Endothelial cell of hepatic sinusoid (primary cell): ENCODE data around the gene ASB8.
"Not testable (repeated sequence)": the region's sequence is repeated elsewhere in the genome, so short reads cannot be mapped to it uniquely, and the experiment has no call there.

Source experiments
- in situ Hi-C: cut with HindIII; loops from 2 replicates; pipeline ENCODE4 v1.10.0; 2017; ENCODE audit warnings: low sequenced_read_pairs

ASB8 gene

DNA sequence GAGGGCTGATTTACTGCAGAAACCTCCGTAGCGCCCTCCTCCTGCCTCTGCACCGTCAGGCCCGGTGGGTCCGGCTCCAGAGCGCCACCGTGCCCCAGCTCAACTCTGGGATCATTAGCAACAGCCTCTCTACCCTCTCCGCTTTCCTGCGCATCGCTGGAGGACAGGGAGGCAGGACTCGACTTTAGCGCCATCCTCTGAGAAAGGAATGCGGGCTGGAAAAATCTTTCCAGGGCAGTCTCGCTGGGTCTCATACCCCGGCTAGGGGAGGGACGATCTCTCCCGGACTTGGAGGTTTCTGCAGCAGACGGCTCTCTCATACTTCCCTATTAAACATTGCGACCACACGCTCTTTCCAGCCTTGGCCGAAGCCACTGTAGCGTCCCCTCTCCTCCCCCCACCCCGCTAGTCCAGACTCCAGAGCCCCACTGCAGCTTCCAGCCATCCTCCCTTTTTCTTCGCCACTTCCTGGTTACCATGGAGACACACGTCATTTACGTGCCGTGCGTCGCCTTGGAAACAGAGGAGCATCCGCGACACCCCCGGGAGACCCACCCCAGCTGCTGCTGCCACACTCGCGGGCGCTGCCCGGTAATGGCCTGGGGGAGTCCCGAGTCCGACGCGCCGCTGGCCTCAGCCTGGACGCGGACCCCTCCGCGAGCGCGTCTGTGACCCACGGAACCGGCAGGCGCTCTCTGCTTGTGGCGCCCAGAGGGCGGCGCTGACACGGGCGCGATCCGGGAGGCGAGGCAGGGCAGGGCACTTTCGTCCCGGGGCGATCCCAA, 26.0 kb upstream of the ASB8 start, which contains the start of gene CCDC184:
Gene CCDC184 (plus strand): TSS at position 554 of the 785 bp plus-strand sequence. CDS start 479 bp downstream, outside the sequence.
- in situ Hi-C loops = no loop called here

DNA sequence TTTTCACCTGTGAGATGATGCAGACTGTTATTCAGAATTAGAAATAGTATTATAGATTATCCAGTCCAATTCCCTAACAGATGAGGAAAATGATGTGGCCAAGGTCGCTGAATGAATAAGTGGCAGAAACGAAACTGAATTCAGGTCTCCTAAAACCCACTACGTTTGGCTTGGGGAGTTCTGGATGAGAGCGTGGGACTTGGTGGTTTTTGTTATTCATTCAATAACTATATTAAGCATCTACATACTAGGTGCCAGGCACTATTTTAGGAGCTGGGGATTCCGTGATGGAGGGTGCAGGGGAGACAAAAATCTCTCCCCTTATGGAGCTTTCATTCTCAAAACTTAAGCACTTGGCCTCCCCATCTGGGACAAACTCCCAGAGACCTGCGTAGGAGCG, 25.3 kb upstream of the ASB8 start:
- in situ Hi-C loops = no loop called here

DNA sequence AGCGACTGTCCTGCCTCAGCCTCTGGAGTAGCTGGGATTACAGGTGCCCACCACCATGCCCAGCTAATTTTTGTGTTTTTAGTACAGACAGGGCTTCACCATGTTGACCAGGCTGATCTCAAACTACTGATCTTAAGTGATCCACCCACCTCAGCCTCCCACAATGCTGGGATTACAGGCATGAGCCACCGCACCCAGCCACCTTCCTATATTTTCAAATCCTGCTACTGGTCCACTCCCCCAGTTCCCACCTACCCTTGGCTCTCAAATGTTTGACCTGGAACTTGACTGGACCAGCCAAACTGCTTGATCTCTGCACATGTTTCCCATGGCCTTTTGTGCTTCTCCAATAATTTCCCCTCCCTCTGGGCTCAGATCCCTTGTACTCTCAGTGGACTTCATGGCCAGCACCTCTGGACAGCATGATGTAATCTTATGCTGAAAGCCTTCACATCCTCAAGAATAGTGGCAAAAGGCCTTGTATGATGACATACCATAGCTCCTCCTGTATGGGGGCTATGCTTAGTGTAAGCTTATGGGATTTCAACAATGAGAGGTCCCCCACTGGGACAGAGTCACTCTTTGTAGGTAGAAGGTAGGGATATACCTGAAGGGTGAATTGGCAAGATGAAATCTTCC, 23.7 kb upstream of the ASB8 start:
- in situ Hi-C loops = no loop called here

DNA sequence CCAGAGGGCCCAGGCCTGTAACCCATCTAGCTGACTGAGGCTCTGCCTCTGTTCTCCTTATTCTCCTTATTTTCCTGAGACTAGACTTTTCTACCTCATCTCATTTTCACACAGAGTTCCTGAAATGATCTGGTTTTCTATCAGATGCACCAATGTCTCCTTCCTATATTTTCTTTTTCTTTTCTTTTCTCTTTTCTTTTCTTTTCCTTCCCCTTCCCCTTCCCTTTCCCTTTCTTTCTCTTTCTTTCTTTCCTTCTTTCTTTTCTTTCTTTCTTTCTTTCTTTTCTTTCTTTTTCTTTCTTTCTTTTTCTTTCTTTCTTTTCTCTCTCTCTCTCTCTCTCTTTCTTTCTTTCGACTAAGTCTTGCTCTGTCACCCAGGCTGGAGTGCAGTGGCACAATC, 23.1 kb upstream of the ASB8 start:
- in situ Hi-C loops = no loop called here

DNA sequence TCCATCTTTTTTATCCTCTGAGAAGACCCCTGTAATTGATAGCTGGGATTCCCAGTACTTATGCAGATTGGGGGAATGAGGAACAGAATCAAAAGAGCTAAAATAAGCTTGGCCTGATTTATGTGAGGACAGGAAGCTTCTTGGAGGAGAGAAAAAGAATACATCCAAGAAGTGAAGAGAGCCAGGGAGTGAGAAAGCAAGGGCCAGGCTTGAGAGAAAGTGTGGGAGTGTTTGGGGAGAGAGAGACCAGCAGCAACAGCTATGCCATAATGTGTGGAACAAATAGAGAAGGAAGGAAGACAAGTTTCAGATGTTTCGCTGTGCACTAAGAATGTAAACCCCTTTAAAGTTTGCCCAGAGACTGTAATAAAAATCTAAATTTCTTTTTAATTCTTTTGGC, 22.2 kb upstream of the ASB8 start:
- in situ Hi-C loops = no loop called here

DNA sequence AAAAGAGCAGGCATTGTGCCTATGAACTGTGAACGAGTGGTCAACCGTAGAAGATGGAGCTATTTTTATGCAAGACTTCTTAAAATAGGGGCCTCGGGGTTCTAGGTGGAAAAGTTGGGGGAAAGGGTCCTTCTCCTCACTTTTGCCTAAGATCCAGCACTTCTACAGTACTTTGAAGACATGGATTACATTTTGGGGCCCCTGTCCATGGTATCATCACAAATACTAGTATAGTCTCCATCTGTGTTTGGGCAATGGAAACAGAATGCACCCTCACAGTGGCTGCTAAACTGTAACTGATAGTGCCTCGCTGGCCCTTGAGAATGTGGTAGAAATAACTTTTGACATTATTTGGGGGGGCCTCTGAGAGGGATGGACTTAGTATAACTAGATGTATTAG, 20.7 kb upstream of the ASB8 start:
- in situ Hi-C loops = no loop called here

DNA sequence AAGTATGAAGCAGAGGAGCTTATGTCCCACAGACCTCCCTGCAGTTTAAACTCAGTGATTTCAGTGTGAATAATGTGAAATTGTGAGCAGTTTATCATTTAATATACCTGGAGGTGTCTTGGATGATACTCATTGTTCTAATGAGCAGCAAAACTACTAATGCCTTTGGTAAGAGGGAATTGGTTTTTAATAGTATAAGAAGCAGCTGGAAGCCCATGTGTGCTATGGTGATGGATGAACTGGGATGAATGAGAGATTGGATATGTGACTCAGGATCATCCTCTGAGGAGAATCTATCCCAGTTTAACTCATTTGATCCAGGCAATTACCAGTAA, 19.1 kb upstream of the ASB8 start:
- in situ Hi-C loops = no loop called here

DNA sequence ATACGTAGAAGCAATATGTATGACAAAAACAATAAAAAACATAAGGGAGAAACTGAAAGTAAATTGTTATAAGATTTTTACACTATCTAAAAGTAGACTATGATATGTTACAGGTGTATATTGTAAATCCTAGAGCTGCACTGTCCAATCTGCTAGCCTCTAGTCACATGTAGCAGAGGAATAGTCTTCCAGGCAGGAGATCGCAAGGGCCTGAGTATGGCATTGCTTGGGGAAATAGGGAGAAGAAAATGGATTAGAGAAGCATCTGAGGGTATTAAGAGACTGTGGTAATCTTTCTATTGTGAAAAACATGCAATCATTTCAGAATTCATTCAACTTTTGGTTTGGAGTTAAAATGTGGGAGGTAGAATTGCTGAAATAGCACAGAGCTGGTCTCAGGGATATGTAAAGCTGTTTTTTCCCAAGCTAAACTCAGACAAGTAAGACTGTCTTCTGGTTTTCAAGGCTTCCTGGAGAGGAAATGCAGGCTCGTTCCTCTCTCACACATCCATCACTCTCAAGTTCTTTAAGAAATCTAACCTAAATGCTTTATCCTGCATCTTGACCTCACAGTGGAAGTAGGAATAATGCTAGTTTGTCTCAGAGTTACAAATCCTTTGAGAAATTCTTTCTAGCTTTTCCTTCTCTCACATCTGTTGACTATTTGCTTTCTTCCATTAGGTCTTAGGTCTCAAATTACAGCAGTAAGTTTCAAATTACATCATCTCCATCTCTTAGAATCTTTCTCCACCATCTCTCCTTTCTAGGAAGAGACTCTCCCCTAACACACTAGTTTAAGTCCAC, 18.5 kb upstream of the ASB8 start:
- in situ Hi-C loops = no loop called here

DNA sequence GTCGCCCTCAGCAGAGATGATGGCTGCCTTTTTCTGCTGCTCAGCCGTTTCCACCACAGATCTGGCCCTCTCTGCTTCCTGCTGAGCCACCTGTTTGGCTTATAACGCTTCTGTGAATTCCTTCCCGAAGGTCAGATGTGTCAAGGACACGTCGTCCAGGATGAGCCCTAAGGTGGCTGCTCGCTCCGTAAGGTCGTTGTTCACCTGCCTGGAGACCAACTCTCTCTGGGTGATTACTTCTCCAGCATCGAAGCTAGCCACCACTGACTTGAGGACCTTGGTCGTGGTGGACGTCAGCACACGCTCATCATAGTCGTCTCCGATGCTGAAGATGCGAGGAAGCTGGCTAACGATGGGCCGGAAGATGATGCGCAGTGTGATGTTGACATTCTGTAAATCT, 11.7 kb upstream of the ASB8 start:
- in situ Hi-C loops = no loop called here

DNA sequence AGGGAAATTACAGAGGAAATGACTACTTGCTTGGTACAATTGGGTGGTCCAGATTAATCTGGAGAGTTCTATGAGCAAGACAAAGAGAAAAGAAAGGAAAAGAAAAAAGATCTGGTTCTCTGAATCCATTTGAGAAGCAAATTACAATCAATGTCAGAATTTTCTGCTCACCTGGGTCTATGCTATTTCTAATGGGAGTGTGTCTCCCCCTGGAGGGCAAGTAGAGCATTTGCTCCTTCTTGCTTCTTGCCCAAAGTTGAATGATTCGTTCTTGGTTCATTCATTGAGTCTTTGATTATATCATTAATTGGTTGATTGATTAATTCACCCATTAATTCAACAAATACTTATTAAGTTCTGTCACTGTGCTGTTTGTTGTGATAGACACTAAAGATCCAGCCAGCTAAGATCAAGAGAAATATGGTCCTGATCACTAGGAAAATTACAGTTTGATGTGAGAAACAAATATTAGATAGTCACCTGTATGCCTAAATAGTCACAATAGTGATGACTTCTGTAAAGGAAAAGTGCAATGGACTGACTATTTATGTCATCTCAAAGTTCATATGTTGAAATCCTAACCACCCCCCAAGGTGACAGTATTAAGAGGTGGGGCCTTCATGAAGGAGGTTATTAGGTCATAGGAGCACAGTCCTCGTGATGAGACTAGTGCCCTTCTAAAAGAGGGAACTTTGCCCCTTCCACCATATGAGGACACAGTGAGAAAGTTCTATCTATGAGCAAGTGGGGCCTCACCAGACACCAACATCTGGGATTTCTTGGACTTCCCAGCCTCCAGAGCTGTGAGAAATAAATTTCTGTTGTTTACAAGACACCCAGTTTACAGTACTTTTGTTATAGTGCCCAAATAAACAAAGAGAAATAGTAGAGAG, 8.0 kb upstream of the ASB8 start:
- in situ Hi-C loops = no loop called here

DNA sequence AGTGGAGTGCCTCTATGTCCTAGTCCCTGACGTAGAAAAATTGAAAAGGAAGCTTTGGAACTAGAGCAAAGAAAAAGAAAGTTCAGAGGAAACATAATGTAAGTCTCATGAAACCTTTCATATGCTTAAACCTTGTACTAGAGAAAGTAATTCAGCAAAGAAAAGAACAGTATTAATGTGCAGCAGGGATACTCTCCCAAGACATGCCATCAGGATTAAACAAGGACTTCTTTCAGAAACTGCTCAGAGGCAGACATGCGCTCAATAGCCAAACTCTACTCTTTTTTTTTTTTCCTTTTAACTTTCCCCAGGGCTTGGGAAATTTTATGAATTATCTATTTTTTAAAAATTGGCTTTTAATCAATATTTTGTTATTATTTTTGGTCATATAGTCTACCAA, 7.1 kb upstream of the ASB8 start:
- in situ Hi-C loops = no loop called here

DNA sequence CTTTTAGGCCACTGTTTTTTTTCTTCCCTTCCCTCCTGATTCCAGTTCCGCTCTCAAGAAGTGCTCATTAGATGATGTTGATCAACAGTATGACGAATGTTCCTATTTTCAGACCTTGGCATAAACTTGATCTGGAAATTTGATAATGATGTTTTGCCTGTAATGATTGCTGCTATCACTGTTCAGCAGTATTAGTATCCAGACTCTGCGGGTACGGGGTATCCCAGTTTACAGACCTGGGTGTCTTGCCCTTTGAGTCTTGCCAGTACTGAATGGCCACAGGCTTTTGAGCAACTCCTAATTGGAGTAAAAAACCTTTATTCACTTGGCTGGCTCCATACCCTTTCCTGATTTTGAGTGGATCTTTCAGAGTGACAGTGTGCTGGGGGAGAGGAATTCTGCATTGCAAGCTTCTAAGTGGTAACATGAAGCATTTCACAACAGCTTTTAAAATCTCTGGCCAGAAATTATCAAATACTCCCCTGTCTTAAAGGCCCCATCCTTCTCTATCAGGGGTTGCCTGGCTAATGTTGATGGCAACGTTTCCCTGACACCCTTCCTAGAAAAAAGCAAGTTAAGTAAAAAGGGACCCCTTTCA, 5.9 kb upstream of the ASB8 start:
- in situ Hi-C loops = no loop called here

DNA sequence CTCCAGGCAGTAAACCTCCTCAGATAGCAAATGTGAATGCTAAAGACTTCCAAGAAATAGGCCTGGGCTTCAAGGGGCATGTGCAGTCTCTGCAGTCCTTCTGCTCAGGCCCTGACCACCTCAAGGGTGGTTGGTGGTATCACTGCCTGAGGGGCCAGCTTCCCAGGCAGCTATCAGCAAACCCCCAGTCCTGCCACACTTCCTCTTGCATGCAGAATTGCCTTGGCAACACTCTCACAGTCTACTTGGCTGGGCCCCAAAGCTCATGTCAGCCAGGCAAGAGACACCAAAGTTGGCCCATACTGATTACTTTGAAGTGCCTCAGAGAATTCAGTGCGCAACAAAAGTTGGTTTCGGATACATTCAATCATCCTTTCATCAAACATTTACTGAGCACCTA, 3.5 kb upstream of the ASB8 start:
- in situ Hi-C loops = no loop called here

DNA sequence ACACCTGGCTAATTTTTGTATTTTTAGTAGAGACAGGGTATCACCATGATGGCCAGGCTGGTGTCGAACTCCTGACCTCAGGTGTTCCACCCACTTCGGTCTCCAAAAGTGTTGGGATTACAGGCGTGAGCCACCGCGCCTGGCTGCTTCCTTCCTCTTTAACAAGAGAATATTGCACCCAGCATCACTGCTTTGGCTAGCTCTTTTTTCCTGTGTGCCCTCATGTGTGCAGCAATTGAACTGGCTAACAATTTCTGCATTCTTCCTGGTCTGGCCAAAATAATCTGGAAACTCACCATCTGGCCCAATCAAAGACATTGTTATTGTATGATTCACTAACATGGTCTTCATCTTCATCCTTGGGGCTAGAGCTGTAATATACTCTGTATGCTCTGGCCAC, 2.7 kb upstream of the ASB8 start:
- in situ Hi-C loops = no loop called here

DNA sequence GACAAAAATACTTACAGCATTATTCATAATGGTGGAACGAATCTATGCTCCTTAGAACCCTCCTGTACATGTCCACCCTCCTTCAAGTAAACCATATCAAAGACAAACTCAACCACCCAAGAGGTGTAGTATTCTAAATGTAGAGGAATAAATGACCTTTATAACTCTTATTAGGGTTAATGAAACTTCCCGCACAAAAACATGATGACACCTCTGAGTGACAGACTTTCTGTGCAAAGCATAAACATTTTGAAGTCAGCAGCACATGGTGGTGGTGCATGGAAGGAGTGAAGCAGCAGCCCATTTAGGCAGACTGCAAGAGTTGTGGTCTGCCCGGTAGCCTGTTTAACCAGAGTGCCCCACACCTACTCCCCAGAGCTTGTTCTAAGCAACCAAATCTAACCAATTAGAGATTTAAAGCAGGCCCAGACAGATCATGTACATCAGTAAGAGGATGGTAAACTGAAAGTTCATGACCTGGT, 615 bp upstream of the ASB8 start:
- in situ Hi-C loops = no loop called here

DNA sequence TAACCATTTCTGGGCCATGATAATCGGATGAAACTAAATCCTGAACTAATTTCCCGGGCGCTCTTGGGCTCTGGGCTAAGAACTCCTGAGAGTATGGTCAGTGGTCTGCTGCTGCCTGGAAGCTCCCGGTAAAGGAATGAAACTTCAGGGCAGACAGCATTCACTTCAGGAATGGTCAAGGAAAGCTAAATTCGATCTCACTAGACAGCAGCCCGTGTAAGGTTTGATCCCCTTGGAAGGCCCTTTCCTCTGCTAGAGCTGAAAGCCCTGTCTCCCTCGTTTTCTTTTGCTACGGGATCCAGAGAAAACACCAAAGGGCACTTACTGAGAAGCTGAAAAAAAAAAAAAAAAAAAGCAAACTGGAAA, 680 bp downstream of the ASB8 start:
- in situ Hi-C loops = no loop called here

DNA sequence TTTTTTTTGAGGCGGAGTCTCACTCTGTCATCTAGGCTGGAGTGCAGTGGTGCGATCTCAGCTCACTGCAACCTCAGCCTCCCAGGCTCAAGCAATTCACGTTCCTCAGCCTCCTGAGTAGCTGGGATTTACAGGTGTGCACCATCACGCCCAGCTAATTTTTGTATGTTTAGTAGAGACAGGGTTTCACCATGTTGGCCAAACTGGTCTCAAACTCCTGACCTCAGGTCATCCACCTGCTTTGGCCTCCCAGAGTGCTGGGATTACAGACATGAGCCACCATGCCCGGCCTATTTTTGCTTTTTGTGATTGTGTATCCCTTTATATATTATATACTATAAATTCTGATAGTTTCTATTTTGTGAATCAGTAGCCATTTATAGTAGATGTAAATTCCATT, 1.5 kb downstream of the ASB8 start:
- in situ Hi-C loops = not testable (repeated sequence)

DNA sequence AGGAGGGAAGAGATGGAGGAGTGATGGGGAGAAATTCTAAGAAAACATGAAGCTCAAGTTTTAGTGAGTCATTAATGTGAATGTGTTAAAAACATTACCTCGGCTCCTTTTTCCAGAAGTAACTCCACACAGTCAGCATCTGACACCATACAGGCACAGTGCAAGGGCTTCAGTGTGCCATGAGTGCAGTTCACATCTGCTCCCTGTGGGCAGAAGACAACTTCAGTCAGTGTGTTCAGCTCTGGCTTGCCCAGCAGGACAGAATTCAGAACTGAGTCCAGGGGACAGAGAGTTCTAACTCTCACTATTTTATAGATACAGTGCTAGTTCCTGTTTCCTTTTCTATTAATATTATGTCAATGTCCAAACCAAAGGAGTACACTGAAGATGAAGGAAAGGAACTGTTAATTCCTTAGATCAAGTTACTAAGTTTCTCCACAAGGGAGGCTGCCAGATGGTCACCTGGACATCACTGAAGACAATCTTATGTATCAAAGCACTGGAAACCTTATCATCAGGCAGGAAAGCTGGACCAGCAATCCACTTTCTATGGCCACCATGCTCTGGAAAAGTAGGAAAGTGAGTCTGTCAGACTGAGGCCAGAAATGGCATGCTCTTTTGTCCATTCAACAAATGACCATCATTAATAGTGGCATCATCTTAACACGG, 6.1 kb downstream of the ASB8 start:
- in situ Hi-C loops = no loop called here

DNA sequence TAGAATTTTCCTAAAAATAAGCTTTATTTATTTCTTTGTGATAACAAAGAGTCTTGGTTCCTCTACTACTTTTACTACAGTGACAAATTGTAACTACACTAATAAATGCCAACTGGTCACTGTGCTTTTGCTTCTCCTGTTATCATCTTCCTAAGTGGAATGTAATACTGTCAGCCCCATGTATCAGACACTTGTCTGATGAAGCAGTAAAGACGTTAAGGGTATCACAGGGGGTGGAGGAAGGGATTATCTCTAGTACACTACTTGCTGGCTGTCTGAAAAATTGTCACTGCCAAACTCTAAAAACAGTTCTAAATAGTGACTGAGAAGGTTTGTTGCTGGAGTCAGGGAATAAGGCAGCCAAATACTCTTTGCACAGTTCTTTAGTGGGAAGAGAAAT, 11.3 kb downstream of the ASB8 start:
- in situ Hi-C loops = no loop called here

DNA sequence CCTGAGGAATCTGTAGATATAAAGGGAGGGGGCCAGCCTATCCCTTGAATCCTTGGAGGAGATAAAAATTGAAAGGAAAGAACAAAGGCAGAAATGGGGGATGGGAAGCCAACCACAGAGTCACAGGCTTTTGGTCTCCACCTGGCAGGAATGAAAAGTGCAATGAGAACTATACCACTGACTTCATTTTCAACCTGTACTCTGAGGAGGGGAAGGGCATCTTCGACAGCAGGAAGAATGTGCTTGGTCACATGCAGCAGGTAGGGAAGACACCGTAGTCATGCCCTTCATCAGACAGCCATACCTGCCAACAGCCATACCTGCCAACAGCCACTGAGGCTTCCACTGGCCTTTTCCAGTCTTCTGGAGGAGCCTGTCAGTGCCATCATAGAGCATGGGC, 13.4 kb downstream of the ASB8 start:
- in situ Hi-C loops = no loop called here
